Mesenchymal stem cell (in vitro differentiated cells and primary cell): ENCODE data around the gene LTF.

ENCODE experiments used
- DNase-seq: peaks from one replicate; pipeline ENCODE4 v3.0.0-alpha.2; 2013
- H2AFZ ChIP-seq: one replicate; pipeline ENCODE4 v1.6.1; 2013; ENCODE audit warnings: low read depth, mild to moderate bottlenecking, control low read depth, inconsistent platforms, low read length, moderate library complexity
- H2AK5ac ChIP-seq: 2 replicates; pipeline ENCODE4 v1.6.1; 2013; ENCODE audit warnings: low read length, moderate library complexity, mild to moderate bottlenecking, inconsistent platforms; ENCODE audit not compliant: severe bottlenecking
- H2BK120ac ChIP-seq: one replicate; pipeline ENCODE4 v1.6.1; 2013; ENCODE audit warnings: low read depth, mild to moderate bottlenecking, inconsistent platforms, low read length, moderate library complexity
- H2BK12ac ChIP-seq, 2 experiments: one replicate each; pipeline ENCODE4 v1.6.1; 2013; ENCODE audit warnings: inconsistent platforms in 2 of 2, low read length in 2 of 2, mild to moderate bottlenecking in 2 of 2, moderate library complexity in 2 of 2, control low read depth in 1 of 2
- H2BK15ac ChIP-seq: one replicate; pipeline ENCODE4 v1.6.1; 2013; ENCODE audit warnings: mild to moderate bottlenecking, low read depth, inconsistent platforms; ENCODE audit not compliant: poor library complexity, severe bottlenecking
- H2BK5ac ChIP-seq: 2 replicates; pipeline ENCODE4 v1.6.1; 2013; ENCODE audit warnings: low read depth, mild to moderate bottlenecking, low read length, control low read depth, inconsistent platforms; ENCODE audit not compliant: poor library complexity, severe bottlenecking
- H3K14ac ChIP-seq, 2 experiments: one replicate each; pipeline ENCODE4 v1.6.1; 2013; ENCODE audit warnings: inconsistent platforms in 2 of 2, low read length in 2 of 2, control low read depth in 1 of 2, mild to moderate bottlenecking in 1 of 2, moderate library complexity in 1 of 2
- H3K18ac ChIP-seq, 2 experiments: one replicate each; pipeline ENCODE4 v1.6.1; 2013; ENCODE audit warnings: inconsistent platforms in 2 of 2, low read length in 2 of 2, control low read depth in 1 of 2, low read depth in 1 of 2, mild to moderate bottlenecking in 1 of 2
- H3K23ac ChIP-seq, 2 experiments: one replicate each; pipeline ENCODE4 v1.6.1; 2013; ENCODE audit warnings: inconsistent platforms in 2 of 2, low read length in 2 of 2, mild to moderate bottlenecking in 2 of 2, moderate library complexity in 2 of 2, control low read depth in 1 of 2
- H3K27ac ChIP-seq: 2 replicates; pipeline ENCODE4 v1.5.1; 2013; ENCODE audit warnings: mild to moderate bottlenecking, moderate library complexity, low read length, control low read depth, inconsistent platforms; ENCODE audit not compliant: poor library complexity, severe bottlenecking
- H3K27me3 ChIP-seq, 2 experiments: 2 replicates each; pipeline versions ENCODE4 v1.6.1 to v1.7.0; 2013; ENCODE audit warnings: low read length in 2 of 2, mild to moderate bottlenecking in 2 of 2, moderate library complexity in 2 of 2, control low read depth in 1 of 2, inconsistent platforms in 1 of 2; ENCODE audit not compliant: control insufficient read depth in 1 of 2, insufficient read depth in 1 of 2
- H3K36me3 ChIP-seq, 2 experiments: 2 replicates each; pipeline versions ENCODE4 v1.6.1 to v1.7.0; 2013; ENCODE audit warnings: low read length in 2 of 2, control low read depth in 1 of 2, inconsistent platforms in 1 of 2, low read depth in 1 of 2, mild to moderate bottlenecking in 1 of 2; ENCODE audit not compliant: insufficient read depth in 2 of 2, control insufficient read depth in 1 of 2
- H3K4ac ChIP-seq, 2 experiments: one replicate each; pipeline ENCODE4 v1.6.1; 2013; ENCODE audit warnings: inconsistent platforms in 2 of 2, low read length in 2 of 2, mild to moderate bottlenecking in 2 of 2, moderate library complexity in 2 of 2, control low read depth in 1 of 2, low read depth in 1 of 2
- H3K4me1 ChIP-seq: 2 replicates; pipeline ENCODE4 v1.6.1; 2013; ENCODE audit warnings: low read depth, low read length, control low read depth; ENCODE audit not compliant: control insufficient read depth, insufficient read depth
- H3K4me2 ChIP-seq: 2 replicates; pipeline ENCODE4 v1.6.1; 2013; ENCODE audit warnings: low read length, mild to moderate bottlenecking, inconsistent platforms; ENCODE audit not compliant: poor library complexity, severe bottlenecking
- H3K4me3 ChIP-seq, 2 experiments: 2 replicates each; pipeline versions ENCODE4 v1.5.1 to v1.7.0; 2013; ENCODE audit warnings: low read length in 2 of 2, mild to moderate bottlenecking in 2 of 2, control low read depth in 1 of 2, low read depth in 1 of 2; ENCODE audit not compliant: insufficient read depth in 1 of 2
- H3K79me1 ChIP-seq: replicated peaks from 2 replicates; pipeline ENCODE4 v1.6.1; 2013; ENCODE audit warnings: mild to moderate bottlenecking, control low read depth, low read length, inconsistent platforms; ENCODE audit not compliant: poor library complexity, severe bottlenecking
- H3K9ac ChIP-seq: 2 replicates; pipeline ENCODE4 v1.7.0; 2013; ENCODE audit warnings: mild to moderate bottlenecking, low read length, moderate library complexity
- H3K9me3 ChIP-seq: 2 replicates; pipeline ENCODE4 v1.7.0; 2013; ENCODE audit warnings: mild to moderate bottlenecking, low read length; ENCODE audit not compliant: control insufficient read depth
- H4K8ac ChIP-seq: one replicate; pipeline ENCODE4 v1.6.1; 2013; ENCODE audit warnings: inconsistent platforms, mild to moderate bottlenecking, low read length, moderate library complexity
- H4K91ac ChIP-seq: one replicate; pipeline ENCODE4 v1.6.1; 2013; ENCODE audit warnings: mild to moderate bottlenecking, low read length, inconsistent platforms
- WGBS: methylation state at CpG from one replicate; pipeline ENCODE4 v1.1.7; 2013; ENCODE audit warnings: mixed read lengths; 5-methylcytosine and 5-hydroxymethylcytosine counted together

Gene LTF

DNA sequence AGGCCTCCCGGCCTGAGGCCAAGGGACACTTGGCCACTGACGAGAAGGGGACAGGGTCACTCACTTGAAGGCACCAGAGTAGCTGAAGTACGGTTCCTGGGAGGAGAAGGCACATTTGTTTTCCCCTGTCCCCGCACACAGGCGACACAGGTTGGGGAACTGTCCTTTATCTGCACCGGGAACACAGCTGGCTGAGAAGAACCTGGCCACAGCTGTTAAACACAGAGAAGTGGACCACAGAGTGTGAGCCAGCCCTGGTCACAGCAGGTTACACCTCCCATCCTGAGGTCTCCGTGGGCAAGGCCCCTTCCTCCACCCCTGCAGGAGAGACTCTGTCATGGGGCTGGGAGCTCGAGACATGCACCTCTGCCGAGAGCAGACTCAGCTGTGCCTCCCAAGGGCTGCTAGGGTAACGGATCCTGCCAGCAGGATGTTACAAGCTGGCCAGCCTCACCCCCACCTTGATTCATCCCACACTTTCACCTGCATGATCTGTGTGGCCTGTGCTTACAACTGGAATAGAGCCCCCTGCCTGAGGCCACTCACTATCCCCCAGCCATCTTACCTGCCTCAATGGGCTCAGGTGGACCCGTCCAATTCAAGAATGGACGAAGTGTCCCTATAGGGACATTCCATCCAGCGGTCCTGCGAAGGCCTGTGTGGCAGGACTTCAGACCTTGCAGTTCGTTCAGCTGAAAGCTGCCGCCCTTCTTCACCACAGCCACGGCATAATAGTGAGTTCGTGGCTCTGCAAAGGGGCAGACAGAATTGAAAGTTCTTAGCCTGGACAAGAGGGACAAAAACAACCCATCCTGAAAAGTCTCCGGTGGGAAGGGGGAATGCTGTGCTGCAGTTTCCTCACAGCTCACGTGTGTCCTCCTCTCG is 9.2 kb downstream of the LTF start:
- Histone ChIP-seq H3K27ac (no peak overlapping the region), H2BK15ac (no peak overlapping the region), H3K4ac (no peak overlapping the region), H4K91ac (no peak overlapping the region), H3K9me3 (peaks cover under 1% of the 10 kb centered on the region), H3K36me3 (no peaks in the 10 kb centered on the region), H3K23ac (no peak overlapping the region), H3K4me1 (no peaks in the 10 kb centered on the region), H2BK120ac (no peak overlapping the region), H3K4me3 (no peak overlapping the region), H2BK5ac (no peak overlapping the region), H3K4me2 (no peak overlapping the region), H3K14ac (no peak overlapping the region), H3K18ac (no peak overlapping the region), H4K8ac (no peak overlapping the region), H3K79me1 (no peaks in the 10 kb centered on the region), H2AFZ (no peak overlapping the region), H3K27me3 (peaks cover 40 to 88% of the 10 kb centered on the region in 2 experiments), H2BK12ac (no peak overlapping the region), H3K9ac (no peak overlapping the region), H2AK5ac (no peak overlapping the region)
- no peak for DNase-seq
- WGBS: 88% methylated on average over 21 of the region's 21 CpGs

DNA sequence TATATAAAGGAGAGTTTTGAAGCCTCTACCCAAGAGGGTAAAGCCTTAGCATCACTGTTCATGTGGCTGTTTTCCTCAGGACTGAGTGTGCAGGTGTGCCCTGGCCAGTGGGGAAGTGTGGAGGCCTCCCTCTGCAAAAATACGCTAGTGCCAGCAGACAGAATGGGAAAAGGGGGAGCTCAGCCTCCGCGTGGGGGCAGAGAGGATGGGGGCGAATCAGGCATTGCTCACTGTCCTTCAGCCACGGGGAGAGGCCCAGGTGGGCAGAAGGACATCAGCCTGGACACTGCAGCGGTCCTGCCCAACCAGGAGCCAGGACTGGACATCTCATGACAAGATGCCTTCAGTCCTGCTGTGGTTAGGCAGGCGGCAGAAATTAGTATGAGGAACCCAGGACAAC is 10.1 kb downstream of the LTF start:
- H3K79me1 ChIP-seq: no peaks in the 10 kb centered on the region
- WGBS: 80% methylated on average over 7 of the region's 7 CpGs
- no peak overlapping the region for H2BK12ac ChIP-seq
- H3K27ac ChIP-seq: no peak overlapping the region
- H2BK5ac ChIP-seq: no peak overlapping the region
- H2BK15ac ChIP-seq: no peak overlapping the region
- peaks cover 45 to 89% of the 10 kb centered on the region in 2 experiments for H3K27me3 ChIP-seq
- H3K23ac ChIP-seq: no peak overlapping the region
- H3K4ac ChIP-seq: no peak overlapping the region
- H3K4me3 ChIP-seq: no peak overlapping the region
- no peak overlapping the region for H3K9ac ChIP-seq
- H4K91ac ChIP-seq: no peak overlapping the region
- no peak overlapping the region for H2BK120ac ChIP-seq
- H2AFZ ChIP-seq: no peak overlapping the region
- no peak overlapping the region for H3K4me2 ChIP-seq
- H4K8ac ChIP-seq: no peak overlapping the region
- H3K18ac ChIP-seq: no peak overlapping the region
- H3K14ac ChIP-seq: peak overlapping the region in 1 of 2 experiments; percentile 62
- no peak overlapping the region for H2AK5ac ChIP-seq
- H3K4me1 ChIP-seq: no peaks in the 10 kb centered on the region
- no peaks in the 10 kb centered on the region for H3K36me3 ChIP-seq
- no peaks in the 10 kb centered on the region for H3K9me3 ChIP-seq
- DNase-seq: no peak

DNA sequence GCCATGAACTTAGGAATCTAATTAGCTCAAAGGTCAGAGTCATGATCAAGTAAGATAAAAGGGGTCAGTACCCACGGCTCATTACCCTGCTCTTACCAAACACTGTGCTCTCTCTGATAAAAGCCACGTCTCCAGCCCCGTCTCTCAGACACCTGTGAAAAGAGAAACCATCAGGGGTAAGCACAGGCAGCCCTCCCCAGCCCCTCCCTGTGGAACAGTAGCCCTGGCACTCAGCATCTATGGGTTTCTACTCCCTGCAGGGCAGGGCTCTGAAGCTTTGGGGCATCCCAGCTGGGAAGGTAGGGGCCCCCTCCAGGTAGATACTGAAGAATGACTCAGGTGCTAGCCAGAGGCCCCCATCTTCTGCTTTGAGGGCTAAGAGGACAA is 10.5 kb downstream of the LTF start:
- Histone ChIP-seq H2AK5ac (no peak overlapping the region), H2AFZ (no peak overlapping the region), H2BK120ac (no peak overlapping the region), H3K27me3 (peaks cover 45 to 87% of the 10 kb centered on the region in 2 experiments), H3K9me3 (no peaks in the 10 kb centered on the region), H4K91ac (no peak overlapping the region), H3K14ac (no peak overlapping the region), H3K4me3 (no peak overlapping the region), H3K79me1 (no peaks in the 10 kb centered on the region), H3K23ac (no peak overlapping the region), H3K4me1 (no peaks in the 10 kb centered on the region), H3K4ac (no peak overlapping the region), H3K27ac (no peak overlapping the region), H3K36me3 (no peaks in the 10 kb centered on the region), H2BK15ac (no peak overlapping the region), H2BK5ac (no peak overlapping the region), H4K8ac (no peak overlapping the region), H2BK12ac (no peak overlapping the region), H3K9ac (no peak overlapping the region), H3K4me2 (no peak overlapping the region), H3K18ac (no peak overlapping the region)
- 49% methylated on average over 3 of the region's 3 CpGs for WGBS
- no peak for DNase-seq

DNA sequence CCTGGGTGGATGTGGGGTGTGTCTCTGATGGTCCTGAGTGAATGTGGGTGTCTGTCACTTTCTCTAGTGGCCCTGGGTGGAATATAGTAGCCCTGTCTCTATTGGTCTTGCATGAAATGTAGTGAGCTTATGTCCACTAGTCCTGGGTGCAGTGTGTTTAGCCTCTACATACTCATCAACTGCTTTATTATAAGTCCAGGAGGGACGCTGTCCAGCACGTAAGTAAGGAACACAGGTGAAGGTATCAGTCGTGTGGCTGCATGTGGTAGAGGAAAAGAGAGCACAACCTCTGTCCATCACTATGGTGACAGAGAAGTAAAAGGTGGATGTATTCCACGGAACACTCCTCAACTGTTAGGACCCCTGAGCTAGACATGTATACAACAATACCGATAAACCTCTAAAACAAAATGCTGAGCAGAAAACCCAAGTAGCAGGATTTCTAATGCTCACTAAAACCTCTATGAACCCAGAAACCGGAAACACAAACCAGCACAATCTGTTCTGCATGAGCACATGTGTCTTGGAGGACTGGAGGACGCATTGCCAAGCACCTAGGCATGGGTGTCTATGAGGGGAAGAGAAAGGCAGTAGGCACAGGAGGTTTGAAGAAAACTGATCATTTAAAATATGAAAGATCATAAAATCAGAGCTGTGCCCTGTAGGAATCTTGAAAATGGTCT is 11.0 kb downstream of the LTF start:
- Histone ChIP-seq H3K9me3 (no peaks in the 10 kb centered on the region), H3K27me3 (peaks cover 45 to 89% of the 10 kb centered on the region in 2 experiments), H3K27ac (no peak overlapping the region)

More for the DNA sequence above, 11.0 kb downstream of the LTF start:
- Histone ChIP-seq H3K4me2 (no peak overlapping the region), H3K9ac (no peak overlapping the region), H3K18ac (no peak overlapping the region), H2AFZ (no peak overlapping the region), H4K91ac (no peak overlapping the region), H3K4ac (no peak overlapping the region), H3K14ac (no peak overlapping the region), H3K23ac (no peak overlapping the region), H2BK5ac (no peak overlapping the region), H2BK15ac (no peak overlapping the region), H3K4me3 (no peak overlapping the region), H3K36me3 (no peaks in the 10 kb centered on the region), H2BK120ac (no peak overlapping the region), H4K8ac (no peak overlapping the region), H2BK12ac (no peak overlapping the region), H2AK5ac (no peak overlapping the region), H3K4me1 (no peaks in the 10 kb centered on the region), H3K79me1 (no peaks in the 10 kb centered on the region)
- WGBS: 80% methylated on average over 6 of the region's 7 CpGs
- DNase-seq: no peak
